HG03460 (cell line): Measurements from ENCODE around the gene STARD3.
"Not testable (repeated sequence)": the region's sequence is repeated elsewhere in the genome, so short reads cannot be mapped to it uniquely, and the experiment has no call there.

Experiments
- ATAC-seq: cut with Tn5 transposase; IDR thresholded peaks from one replicate; pipeline ENCODE4 v1.9.1; 2021; ENCODE audit not compliant: unreplicated experiment

STARD3 gene

GRCh38 chr17:39706921-39707337, 70.0 kb downstream of the STARD3 start:
- ATAC-seq: no peak

GRCh38 chr17:39709319-39709997, 72.5 kb downstream of the STARD3 start:
- ATAC-seq: no peak

- no peak for ATAC-seq
Observed at GRCh38 chr17:39709998-39710964, 73.3 kb downstream of the STARD3 start.

- not testable (repeated sequence) for ATAC-seq
Observed at GRCh38 chr17:39711071-39711470, 74.1 kb downstream of the STARD3 start.

- no peak for ATAC-seq
Observed at GRCh38 chr17:39711851-39712250, 74.9 kb downstream of the STARD3 start.
